ENCODE results near the gene EFCAB11. TPM values are rescaled to one million over a fixed set of nuclear protein-coding genes. Genes with fewer than 3 reads are reported as not detected.

EFCAB11 gene
- total and polyA plus RNA-seq, 7 donors = 7.2 to 9.0 (median 8.7) TPM

- no peaks in the 10 kb centered on the region for H3K27me3 ChIP-seq
- no peaks in the 10 kb centered on the region for H3K36me3 ChIP-seq
- no peak overlapping the region for H3K4me3 ChIP-seq
- no peak overlapping the region for H3K27ac ChIP-seq
- no peak for DNase-seq
- no peaks in the 10 kb centered on the region for H3K9me3 ChIP-seq
- TF ChIP-seq POLR2A (IDR thresholded peaks at IDR 0.05) (no peak), EP300 (IDR thresholded peaks at IDR 0.05) (no peak), CTCF (IDR thresholded peaks at IDR 0.05) (no peak), POLR2AphosphoS5 (IDR thresholded peaks at IDR 0.05) (no peak)
- no peaks in the 10 kb centered on the region for H3K4me1 ChIP-seq
- intact Hi-C loops (cut with DNase I) = no loop called here
- WGBS, 2 donors = 72 to 73% methylated on average over 5 of the region's 5 CpGs
Observed at GRCh38 chr14:89797148-89797547, 157.4 kb downstream of the EFCAB11 start.

- H3K36me3 ChIP-seq = no peaks in the 10 kb centered on the region
- no peaks in the 10 kb centered on the region for H3K27me3 ChIP-seq
- H3K4me1 ChIP-seq = no peaks in the 10 kb centered on the region
- TF ChIP-seq EP300 (IDR thresholded peaks at IDR 0.05) (no peak), POLR2AphosphoS5 (IDR thresholded peaks at IDR 0.05) (peak in 1 of 4 donors; percentile 8)
- no peak overlapping the region for H3K4me3 ChIP-seq
- WGBS, 2 donors = 80 to 90% methylated on average over 3 of the region's 3 CpGs
- DNase-seq = peak; percentile 79
- peak overlapping the region in 3 of 4 donors; percentile 16 to 63 (median 22) for H3K27ac ChIP-seq
- no peaks in the 10 kb centered on the region for H3K9me3 ChIP-seq
- intact Hi-C loops (cut with DNase I) = no loop called here
Observed at GRCh38 chr14:89794096-89794495, 160.4 kb downstream of the EFCAB11 start.

DNA sequence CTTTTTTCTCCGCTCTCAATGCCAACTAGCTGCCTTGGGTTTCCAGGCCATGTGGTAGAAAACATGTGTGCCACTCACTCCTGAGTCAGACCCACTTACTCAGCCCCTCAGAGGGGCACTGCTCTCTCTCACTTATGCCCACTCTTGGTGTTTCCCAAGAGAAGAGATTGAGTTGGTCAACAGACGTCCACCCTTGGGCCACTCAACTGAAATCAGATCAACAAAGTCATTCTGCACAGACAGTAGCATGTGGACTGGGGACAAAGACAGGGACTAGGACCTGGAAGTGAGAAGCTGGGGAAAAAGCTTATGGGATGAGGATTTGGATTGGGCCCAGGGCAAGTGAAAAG lies 161.2 kb downstream of the EFCAB11 start:
- Histone ChIP-seq H3K27me3 (no peaks in the 10 kb centered on the region), H3K27ac (peak overlapping the region in 3 of 4 donors; percentile 16 to 63 (median 22)), H3K9me3 (no peaks in the 10 kb centered on the region), H3K36me3 (no peaks in the 10 kb centered on the region), H3K4me1 (no peaks in the 10 kb centered on the region), H3K4me3 (no peak overlapping the region)
- TF ChIP-seq CTCF (IDR thresholded peaks at IDR 0.05) = no peak
- no peak for TF ChIP-seq POLR2AphosphoS5 (IDR thresholded peaks at IDR 0.05)
- TF ChIP-seq EP300 (IDR thresholded peaks at IDR 0.05) = no peak
- TF ChIP-seq POLR2A (IDR thresholded peaks at IDR 0.05) = no peak
- intact Hi-C loops (cut with DNase I) = no loop called here
- 85 to 92% methylated on average over 2 of the region's 2 CpGs for WGBS, 2 donors
- no peak for DNase-seq

DNA sequence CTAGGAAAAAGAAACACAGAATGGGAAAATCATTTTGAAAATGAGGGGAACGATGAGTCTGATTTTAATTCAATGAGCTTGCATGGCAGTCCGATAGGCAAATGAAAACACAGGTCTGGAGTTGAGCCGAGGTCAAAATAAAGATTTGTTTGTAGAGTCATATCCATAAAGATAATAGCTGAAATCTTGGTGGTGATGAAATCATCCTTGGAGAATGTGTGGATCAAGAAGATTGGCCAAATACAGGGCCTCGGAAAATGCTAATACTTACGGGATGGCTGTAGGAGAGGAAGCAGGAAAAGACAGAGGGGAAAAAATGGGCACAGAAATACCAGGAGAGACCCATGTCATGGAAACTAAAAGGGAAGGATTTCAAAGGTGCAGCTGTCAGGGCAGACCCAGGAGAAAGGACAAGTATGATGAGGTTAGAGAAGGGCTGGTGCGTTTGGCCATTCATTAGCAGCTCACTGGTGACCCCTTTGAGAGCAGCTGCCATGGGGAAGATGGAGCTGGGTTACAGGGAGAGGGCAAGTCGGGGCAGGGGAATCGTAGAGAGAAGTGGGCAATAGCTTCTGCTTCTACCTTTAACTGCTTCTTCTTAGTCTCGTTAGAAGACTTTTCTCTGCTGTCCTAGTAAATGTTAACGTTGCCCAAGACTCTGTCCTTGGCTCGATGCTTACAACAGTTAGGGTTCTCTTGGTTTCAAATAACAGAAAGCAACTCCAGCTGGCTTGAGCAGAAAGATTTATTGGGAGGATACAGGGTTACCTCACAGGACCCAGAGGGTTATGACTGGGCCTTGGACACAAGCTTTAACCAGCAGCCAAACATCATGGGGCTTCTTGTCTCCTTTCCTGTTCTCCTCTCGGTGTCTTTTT lies 161.8 kb downstream of the EFCAB11 start:
- peak; percentile 69 for DNase-seq
- Histone ChIP-seq H3K27ac (peak overlapping the region; percentile 32 to 63 (median 46)), H3K4me1 (no peaks in the 10 kb centered on the region), H3K4me3 (no peak overlapping the region), H3K36me3 (no peaks in the 10 kb centered on the region), H3K9me3 (no peaks in the 10 kb centered on the region), H3K27me3 (no peaks in the 10 kb centered on the region)
- WGBS, 2 donors = 58 to 73% methylated on average over 12 of the region's 12 CpGs
- intact Hi-C loops (cut with DNase I) = no loop called here
- no peak for TF ChIP-seq POLR2A (IDR thresholded peaks at IDR 0.05)
- TF ChIP-seq CTCF (IDR thresholded peaks at IDR 0.05) = no peak
- TF ChIP-seq POLR2AphosphoS5 (IDR thresholded peaks at IDR 0.05) = peak in 2 of 4 donors; percentile 42 to 52

DNA sequence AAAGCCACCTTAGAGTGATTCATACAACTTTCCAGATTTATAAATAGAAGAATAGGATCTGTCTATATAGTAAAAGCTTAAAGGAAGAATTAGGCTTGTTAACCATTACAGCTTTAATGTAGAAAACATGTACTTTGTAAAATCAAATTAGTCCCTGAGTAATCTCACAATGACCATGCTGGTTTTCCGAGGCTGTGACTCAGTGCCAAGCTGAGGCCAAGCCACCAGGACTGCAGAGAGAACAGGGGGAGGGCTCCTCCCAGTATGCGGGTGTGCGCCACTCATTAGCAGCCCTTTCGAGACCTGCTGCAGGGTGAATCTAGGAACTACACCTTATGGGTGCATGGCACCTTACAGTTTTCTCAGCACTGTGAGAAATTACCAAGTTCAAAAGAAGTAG lies 167.0 kb downstream of the EFCAB11 start:
- Histone ChIP-seq H3K27ac (no peak overlapping the region), H3K27me3 (no peaks in the 10 kb centered on the region), H3K36me3 (no peaks in the 10 kb centered on the region), H3K4me3 (no peak overlapping the region), H3K9me3 (no peaks in the 10 kb centered on the region), H3K4me1 (peaks cover 0 to 5% (median 0%) of the 10 kb centered on the region in 4 donors)
- intact Hi-C loops (cut with DNase I) = no loop called here
- no peak for TF ChIP-seq POLR2A (IDR thresholded peaks at IDR 0.05)
- DNase-seq = no peak
- WGBS, 2 donors = 98% methylated on average over 4 of the region's 4 CpGs
